ENCODE measurements around the gene FBXL5.
A peak's percentile ranks its signal among the peaks of the same experiment; 100 is the strongest.

The FBXL5 gene

DNA sequence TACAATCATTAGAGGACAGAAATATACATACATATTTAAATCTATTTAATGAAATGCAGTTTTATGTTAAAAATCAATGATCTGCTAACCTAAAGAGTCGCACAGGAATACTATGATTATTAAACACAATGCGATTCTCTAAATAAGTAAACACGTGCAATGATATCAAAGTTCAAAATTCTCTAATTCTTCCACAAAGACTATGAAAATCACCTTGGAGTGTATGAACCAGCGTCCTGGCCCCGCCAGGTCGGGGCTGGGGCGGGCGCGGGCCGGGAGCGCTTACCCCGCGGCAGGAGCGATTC, 25.9 kb upstream of the FBXL5 start:
- DNase-seq (ENCODE audit: insufficient read length, low spot score) (no peak), FAIRE-seq (no peak)
- TF ChIP-seq TAF1 (IDR thresholded peaks at IDR 0.05; ENCODE audit: low read depth, low read length) (no peak), POLR2AphosphoS5 (IDR thresholded peaks at IDR 0.05; ENCODE audit: low read depth, low read length) (no peak), SPI1 (IDR thresholded peaks at IDR 0.05; ENCODE audit: low read depth, low read length) (no peak), POLR2A (IDR thresholded peaks at IDR 0.05; ENCODE audit: low read depth, low read length) (no peak), POU2F2 (IDR thresholded peaks at IDR 0.05; ENCODE audit: low read depth, low read length) (no peak), PAX5 (IDR thresholded peaks at IDR 0.05; ENCODE audit: insufficient read depth, low read length, severe bottlenecking) (no peak)

DNA sequence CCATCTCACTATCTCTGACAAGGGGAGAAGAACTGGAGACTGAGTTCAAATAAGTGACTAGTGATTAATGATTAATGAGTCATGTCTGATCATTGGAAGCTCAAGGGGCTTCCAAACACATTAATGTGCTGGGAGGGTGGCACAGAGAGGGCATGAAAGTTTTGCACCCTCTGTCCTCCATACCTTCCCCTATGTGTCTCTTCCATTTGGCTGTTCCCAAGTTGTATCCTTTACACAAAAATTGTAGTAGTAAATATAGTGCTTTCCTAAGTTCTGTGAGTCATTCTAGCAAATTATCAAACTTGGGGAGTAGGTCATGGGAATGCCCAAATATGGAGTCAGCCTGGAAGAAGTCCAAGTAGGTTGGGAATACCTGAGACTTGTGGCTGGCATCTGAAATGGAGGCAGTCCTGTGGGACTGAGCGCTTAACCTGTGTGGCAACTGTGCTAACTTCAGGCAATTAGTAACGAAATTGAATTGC, 22.4 kb upstream of the FBXL5 start:
- TF ChIP-seq POU2F2 (IDR thresholded peaks at IDR 0.05; ENCODE audit: low read depth, low read length) (no peak), POLR2AphosphoS5 (IDR thresholded peaks at IDR 0.05; ENCODE audit: low read depth, low read length) (no peak), POLR2A (IDR thresholded peaks at IDR 0.05; ENCODE audit: low read depth, low read length) (no peak), SPI1 (IDR thresholded peaks at IDR 0.05; ENCODE audit: low read depth, low read length) (no peak), PAX5 (IDR thresholded peaks at IDR 0.05; ENCODE audit: insufficient read depth, low read length, severe bottlenecking) (no peak), TAF1 (IDR thresholded peaks at IDR 0.05; ENCODE audit: low read depth, low read length) (no peak)
- DNase-seq (ENCODE audit: insufficient read length, low spot score) (no peak), FAIRE-seq (no peak)

DNA sequence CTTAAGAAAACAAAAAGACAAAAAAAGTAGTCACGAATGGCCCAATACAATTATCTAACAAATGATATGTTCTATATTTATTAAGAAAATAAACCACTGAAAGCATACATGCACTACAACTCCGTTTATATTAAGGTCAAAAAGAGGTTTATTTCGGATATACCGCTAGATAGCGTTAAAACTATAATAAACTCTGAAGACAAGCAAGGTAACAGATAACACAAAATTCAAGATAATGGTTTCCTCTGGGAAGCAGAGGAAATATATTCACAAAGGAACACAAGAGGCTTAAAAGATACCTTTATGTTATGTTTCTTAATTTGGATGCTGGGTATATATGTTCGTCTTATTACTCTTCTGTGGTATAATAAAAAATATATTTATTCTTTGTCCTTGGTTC, 21.7 kb upstream of the FBXL5 start:
- FAIRE-seq (no peak), DNase-seq (ENCODE audit: insufficient read length, low spot score) (no peak)
- TF ChIP-seq SPI1 (IDR thresholded peaks at IDR 0.05; ENCODE audit: low read depth, low read length) (no peak), POU2F2 (IDR thresholded peaks at IDR 0.05; ENCODE audit: low read depth, low read length) (no peak), PAX5 (IDR thresholded peaks at IDR 0.05; ENCODE audit: insufficient read depth, low read length, severe bottlenecking) (no peak), POLR2AphosphoS5 (IDR thresholded peaks at IDR 0.05; ENCODE audit: low read depth, low read length) (no peak), POLR2A (IDR thresholded peaks at IDR 0.05; ENCODE audit: low read depth, low read length) (no peak), TAF1 (IDR thresholded peaks at IDR 0.05; ENCODE audit: low read depth, low read length) (no peak)

- DNase-seq (ENCODE audit: insufficient read length, low spot score) (no peak), FAIRE-seq (no peak)
- no peak for TF ChIP-seq SPI1 (IDR thresholded peaks at IDR 0.05; ENCODE audit: low read depth, low read length)
- TF ChIP-seq POU2F2 (IDR thresholded peaks at IDR 0.05; ENCODE audit: low read depth, low read length): no peak
- no peak for TF ChIP-seq TAF1 (IDR thresholded peaks at IDR 0.05; ENCODE audit: low read depth, low read length)
- no peak for TF ChIP-seq POLR2A (IDR thresholded peaks at IDR 0.05; ENCODE audit: low read depth, low read length)
- no peak for TF ChIP-seq PAX5 (IDR thresholded peaks at IDR 0.05; ENCODE audit: insufficient read depth, low read length, severe bottlenecking)
Measured at GRCh38 chr4:15676039-15676438, 20.9 kb upstream of the FBXL5 start.

GRCh38 chr4:15675356-15675755, 20.2 kb upstream of the FBXL5 start:
- no peak for TF ChIP-seq POU2F2 (IDR thresholded peaks at IDR 0.05; ENCODE audit: low read depth, low read length)
- TF ChIP-seq TAF1 (IDR thresholded peaks at IDR 0.05; ENCODE audit: low read depth, low read length): no peak
- no peak for TF ChIP-seq POLR2A (IDR thresholded peaks at IDR 0.05; ENCODE audit: low read depth, low read length)
- TF ChIP-seq PAX5 (IDR thresholded peaks at IDR 0.05; ENCODE audit: insufficient read depth, low read length, severe bottlenecking): no peak
- no peak for TF ChIP-seq POLR2AphosphoS5 (IDR thresholded peaks at IDR 0.05; ENCODE audit: low read depth, low read length)
- TF ChIP-seq SPI1 (IDR thresholded peaks at IDR 0.05; ENCODE audit: low read depth, low read length): no peak
- FAIRE-seq: no peak
- no peak for DNase-seq (ENCODE audit: insufficient read length, low spot score)

- FAIRE-seq (no peak), DNase-seq (ENCODE audit: insufficient read length, low spot score) (no peak)
- TF ChIP-seq SPI1 (IDR thresholded peaks at IDR 0.05; ENCODE audit: low read depth, low read length): no peak
- no peak for TF ChIP-seq POLR2A (IDR thresholded peaks at IDR 0.05; ENCODE audit: low read depth, low read length)
- no peak for TF ChIP-seq POLR2AphosphoS5 (IDR thresholded peaks at IDR 0.05; ENCODE audit: low read depth, low read length)
- TF ChIP-seq POU2F2 (IDR thresholded peaks at IDR 0.05; ENCODE audit: low read depth, low read length): no peak
- no peak for TF ChIP-seq TAF1 (IDR thresholded peaks at IDR 0.05; ENCODE audit: low read depth, low read length)
- TF ChIP-seq PAX5 (IDR thresholded peaks at IDR 0.05; ENCODE audit: insufficient read depth, low read length, severe bottlenecking): no peak
Measured at GRCh38 chr4:15674926-15675325, 19.8 kb upstream of the FBXL5 start.

- TF ChIP-seq SPI1 (IDR thresholded peaks at IDR 0.05; ENCODE audit: low read depth, low read length) (no peak), POU2F2 (IDR thresholded peaks at IDR 0.05; ENCODE audit: low read depth, low read length) (no peak), POLR2A (IDR thresholded peaks at IDR 0.05; ENCODE audit: low read depth, low read length) (no peak), PAX5 (IDR thresholded peaks at IDR 0.05; ENCODE audit: insufficient read depth, low read length, severe bottlenecking) (no peak), TAF1 (IDR thresholded peaks at IDR 0.05; ENCODE audit: low read depth, low read length) (no peak), POLR2AphosphoS5 (IDR thresholded peaks at IDR 0.05; ENCODE audit: low read depth, low read length) (no peak)
- FAIRE-seq (no peak), DNase-seq (ENCODE audit: insufficient read length, low spot score) (no peak)
Measured at GRCh38 chr4:15674046-15674445, 18.9 kb upstream of the FBXL5 start.

GRCh38 chr4:15673337-15673736, 18.2 kb upstream of the FBXL5 start:
- TF ChIP-seq POU2F2 (IDR thresholded peaks at IDR 0.05; ENCODE audit: low read depth, low read length) (no peak), SPI1 (IDR thresholded peaks at IDR 0.05; ENCODE audit: low read depth, low read length) (no peak), PAX5 (IDR thresholded peaks at IDR 0.05; ENCODE audit: insufficient read depth, low read length, severe bottlenecking) (no peak), TAF1 (IDR thresholded peaks at IDR 0.05; ENCODE audit: low read depth, low read length) (no peak), POLR2AphosphoS5 (IDR thresholded peaks at IDR 0.05; ENCODE audit: low read depth, low read length) (no peak), POLR2A (IDR thresholded peaks at IDR 0.05; ENCODE audit: low read depth, low read length) (no peak)
- FAIRE-seq (no peak), DNase-seq (ENCODE audit: insufficient read length, low spot score) (no peak)

DNA sequence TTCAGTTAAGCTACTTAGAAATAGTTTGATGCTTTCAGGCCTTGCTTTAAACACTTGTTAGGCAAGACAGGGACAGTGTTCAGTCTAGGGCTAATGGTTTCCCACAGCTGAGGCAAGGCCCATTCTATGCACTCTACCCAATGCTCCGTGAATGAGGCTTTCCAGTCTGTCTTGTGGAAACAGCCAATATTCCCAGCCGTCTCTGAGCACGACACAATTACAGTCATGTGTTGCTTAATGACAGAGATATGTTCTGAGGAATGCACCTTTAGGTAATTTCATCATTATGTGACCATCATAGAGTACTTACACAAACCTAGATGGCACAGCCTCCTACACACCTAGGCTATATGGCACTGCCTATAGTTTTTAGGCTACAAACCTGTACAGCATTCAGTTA, 16.9 kb upstream of the FBXL5 start:
- DNase-seq (ENCODE audit: insufficient read length, low spot score) (no peak), FAIRE-seq (peak; percentile 71)

GRCh38 chr4:15670576-15670975, 15.4 kb upstream of the FBXL5 start:
- TF ChIP-seq POU2F2 (IDR thresholded peaks at IDR 0.05; ENCODE audit: low read depth, low read length) (no peak), POLR2A (IDR thresholded peaks at IDR 0.05; ENCODE audit: low read depth, low read length) (no peak), TAF1 (IDR thresholded peaks at IDR 0.05; ENCODE audit: low read depth, low read length) (no peak), PAX5 (IDR thresholded peaks at IDR 0.05; ENCODE audit: insufficient read depth, low read length, severe bottlenecking) (no peak)
- FAIRE-seq: no peak

More for the DNA sequence above, 16.9 kb upstream of the FBXL5 start:
- TF ChIP-seq POU2F2 (IDR thresholded peaks at IDR 0.05; ENCODE audit: low read depth, low read length): no peak
- TF ChIP-seq POLR2AphosphoS5 (IDR thresholded peaks at IDR 0.05; ENCODE audit: low read depth, low read length): no peak
- no peak for TF ChIP-seq TAF1 (IDR thresholded peaks at IDR 0.05; ENCODE audit: low read depth, low read length)
- TF ChIP-seq PAX5 (IDR thresholded peaks at IDR 0.05; ENCODE audit: insufficient read depth, low read length, severe bottlenecking): no peak
- no peak for TF ChIP-seq POLR2A (IDR thresholded peaks at IDR 0.05; ENCODE audit: low read depth, low read length)
- TF ChIP-seq SPI1 (IDR thresholded peaks at IDR 0.05; ENCODE audit: low read depth, low read length): no peak

More at GRCh38 chr4:15670576-15670975, 15.4 kb upstream of the FBXL5 start:
- no peak for DNase-seq (ENCODE audit: insufficient read length, low spot score)
